ENCODE data around the gene THRB.

DNA sequence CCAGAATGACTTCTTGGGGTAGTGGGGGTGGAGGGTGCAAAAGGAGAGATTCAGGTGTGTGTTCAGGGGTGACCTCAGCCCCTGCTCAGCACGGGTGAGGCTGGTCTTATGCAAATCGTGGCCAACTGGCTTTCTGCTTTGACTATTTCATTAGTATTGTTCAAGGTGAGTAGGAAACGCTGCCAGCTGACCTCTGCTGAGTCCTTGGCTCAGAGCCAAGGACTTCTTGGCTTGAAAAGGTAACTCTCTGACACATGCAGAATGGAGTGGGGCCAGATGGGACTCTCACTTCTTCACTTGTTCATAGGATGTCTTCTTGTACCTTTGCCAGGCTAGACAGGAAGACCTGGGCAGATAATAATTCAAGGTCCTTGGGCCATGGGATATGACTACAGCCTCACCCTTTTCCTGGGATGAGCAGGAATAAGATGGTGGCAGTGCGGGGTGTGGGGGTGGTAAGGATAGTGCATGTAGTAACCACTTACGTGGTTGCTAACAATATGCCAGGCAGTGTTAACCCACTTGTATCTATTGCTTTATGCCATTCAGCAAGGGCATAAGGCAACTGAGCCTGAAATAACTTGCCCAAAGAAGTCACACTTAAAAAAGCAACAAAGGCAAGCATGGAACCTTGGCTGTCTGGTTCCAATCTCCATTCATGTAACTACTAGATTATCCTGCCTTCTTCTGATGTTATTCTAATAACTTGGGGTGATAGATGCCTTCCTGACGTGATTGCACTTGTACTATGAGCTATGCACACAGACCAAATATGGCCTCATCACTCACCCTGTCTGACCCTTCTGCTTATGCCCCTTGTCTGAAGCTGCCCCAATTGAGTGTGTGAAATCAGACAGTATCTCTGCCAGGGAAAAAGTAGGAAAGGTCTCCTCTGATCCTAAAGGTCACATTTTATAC lies 356.4 kb downstream of the THRB start:
- TF ChIP-seq YY1 (IDR thresholded peaks at IDR 0.05; ENCODE audit: insufficient read depth, insufficient read length) (no peak), SUZ12 (IDR thresholded peaks at IDR 0.05; ENCODE audit: extremely low read depth, insufficient read depth, insufficient read length) (no peak), ZNF274 (IDR thresholded peaks at IDR 0.05; ENCODE audit: low read depth, low read length) (no peak)

Measured in NT2/D1 (cell line).